Neuronal stem cell (in vitro differentiated cells): ENCODE results near the gene DRGX.
A peak's percentile ranks its signal among the peaks of the same experiment; 100 is the strongest.

ENCODE experiments used
- DNase-seq: peaks from one replicate; pipeline ENCODE4 v3.0.0-alpha.2; 2013; ENCODE audit warnings: low spot score
- H2AFZ ChIP-seq: one replicate; pipeline ENCODE4 v1.6.1; 2013; ENCODE audit warnings: mild to moderate bottlenecking, low read length, inconsistent platforms
- H2AK5ac ChIP-seq: 2 replicates; pipeline ENCODE4 v1.6.1; 2013; ENCODE audit warnings: low read depth, mild to moderate bottlenecking, inconsistent platforms, low read length, moderate library complexity, mixed read lengths
- H2BK120ac ChIP-seq: 2 replicates; pipeline ENCODE4 v1.6.1; 2013; ENCODE audit warnings: low read depth, mild to moderate bottlenecking, inconsistent platforms, low read length, moderate library complexity, mixed read lengths
- H2BK12ac ChIP-seq: one replicate; pipeline ENCODE4 v1.6.1; 2013; ENCODE audit warnings: low read length, inconsistent platforms
- H2BK15ac ChIP-seq: 2 replicates; pipeline ENCODE4 v1.6.1; 2013; ENCODE audit warnings: mild to moderate bottlenecking, low read length, inconsistent platforms, mixed read lengths
- H2BK5ac ChIP-seq: one replicate; pipeline ENCODE4 v1.6.1; 2013; ENCODE audit warnings: inconsistent platforms, mild to moderate bottlenecking, low read length, moderate library complexity
- H3K14ac ChIP-seq: one replicate; pipeline ENCODE4 v1.6.1; 2013; ENCODE audit warnings: low read length, inconsistent platforms
- H3K18ac ChIP-seq: 2 replicates; pipeline ENCODE4 v1.6.1; 2013; ENCODE audit warnings: low read length, inconsistent platforms
- H3K23ac ChIP-seq: 2 replicates; pipeline ENCODE4 v1.6.1; 2013; ENCODE audit warnings: low read depth, mild to moderate bottlenecking, mixed read lengths, low read length, inconsistent platforms; ENCODE audit not compliant: poor library complexity
- H3K27ac ChIP-seq: replicated peaks from 3 replicates; pipeline ENCODE4 v1.5.1; 2013; ENCODE audit warnings: low read length, inconsistent platforms
- H3K27me3 ChIP-seq, 3 experiments: 2 replicates each; pipeline ENCODE4 v1.6.1; 2013; ENCODE audit warnings: low read length in 3 of 3, mild to moderate bottlenecking in 2 of 3, inconsistent platforms in 1 of 3, low read depth in 1 of 3, mixed read lengths in 1 of 3, moderate library complexity in 1 of 3; ENCODE audit not compliant: control insufficient read depth in 3 of 3, insufficient read depth in 3 of 3
- H3K36me3 ChIP-seq, 2 donors: replicated peaks in 1 of 2; 2 replicates each; pipeline ENCODE4 v1.6.1; 2013; ENCODE audit warnings: low read length in 2 of 2; ENCODE audit not compliant: control insufficient read depth in 2 of 2, insufficient read depth in 2 of 2
- H3K4ac ChIP-seq: 2 replicates; pipeline ENCODE4 v1.6.1; 2013; ENCODE audit warnings: inconsistent platforms, mild to moderate bottlenecking, low read length, moderate library complexity
- H3K4me1 ChIP-seq, 2 donors: 1 replicate in 1 of 2; 2 replicates in 1 of 2; pipeline ENCODE4 v1.6.1; 2013; ENCODE audit warnings: low read length in 2 of 2, low read depth in 1 of 2; ENCODE audit not compliant: control insufficient read depth in 2 of 2, insufficient read depth in 1 of 2
- H3K4me2 ChIP-seq: one replicate; pipeline ENCODE4 v1.6.1; 2013; ENCODE audit warnings: mild to moderate bottlenecking, low read length, inconsistent platforms; ENCODE audit not compliant: insufficient read depth, poor library complexity, severe bottlenecking
- H3K4me3 ChIP-seq, 2 donors: 2 replicates each; pipeline ENCODE4 v1.5.1; 2013; ENCODE audit warnings: low read length in 2 of 2, mild to moderate bottlenecking in 2 of 2, inconsistent platforms in 1 of 2, moderate library complexity in 1 of 2
- H3K79me1 ChIP-seq: one replicate; pipeline ENCODE4 v1.6.1; 2013; ENCODE audit warnings: low read depth, mild to moderate bottlenecking, inconsistent platforms, low read length, moderate library complexity
- H3K9ac ChIP-seq: one replicate; pipeline ENCODE4 v1.6.1; 2013; ENCODE audit warnings: mild to moderate bottlenecking, low read depth, low read length, inconsistent platforms; ENCODE audit not compliant: poor library complexity
- H3K9me3 ChIP-seq, 2 donors: replicated peaks in 1 of 2; 2 replicates each; pipeline versions ENCODE3 to v1.6.1; 2013; ENCODE audit warnings: low read length in 2 of 2, mild to moderate bottlenecking in 2 of 2, inconsistent platforms in 1 of 2, low read depth in 1 of 2, mixed read lengths in 1 of 2, moderate library complexity in 1 of 2; ENCODE audit not compliant: control insufficient read depth in 2 of 2, insufficient read depth in 1 of 2
- H4K8ac ChIP-seq: one replicate; pipeline ENCODE4 v1.6.1; 2013; ENCODE audit warnings: low read depth, mild to moderate bottlenecking, inconsistent platforms, low read length, moderate library complexity
- H4K91ac ChIP-seq: one replicate; pipeline ENCODE4 v1.6.1; 2013; ENCODE audit warnings: low read length, low read depth, mild to moderate bottlenecking, inconsistent platforms; ENCODE audit not compliant: poor library complexity
- WGBS, 2 donors: extraction: QIAGEN DNeasy Blood & Tissue Kit; methylation state at CpG; one replicate each; pipeline ENCODE4 v1.1.7; 2013; ENCODE audit warnings: missing lambda C conversion rate in 2 of 2, mixed read lengths in 1 of 2; ENCODE audit not compliant: insufficient read length in 2 of 2, insufficient replicate concordance in 1 of 2; ENCODE audit errors: extremely low coverage in 2 of 2; 5-methylcytosine and 5-hydroxymethylcytosine counted together

DRGX gene

DNA sequence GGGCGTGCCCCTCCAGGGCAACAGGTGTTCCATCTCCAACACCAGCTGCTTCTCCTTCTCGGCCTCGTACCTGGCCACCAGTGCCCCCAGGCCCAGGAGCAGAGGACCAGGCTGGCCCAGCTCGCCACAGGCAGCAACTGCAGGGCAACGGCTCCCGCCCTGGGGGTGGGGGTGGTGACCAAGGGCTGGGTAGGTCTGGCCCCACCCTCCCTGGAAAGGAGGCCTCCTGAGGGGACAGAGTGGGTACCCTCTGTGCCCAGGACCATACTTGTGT lies 22.1 kb upstream of the DRGX start:
- WGBS, 2 donors = no CpG with 5 or more reads among the region's 6 CpGs
- H2BK12ac ChIP-seq = no peak overlapping the region

DNA sequence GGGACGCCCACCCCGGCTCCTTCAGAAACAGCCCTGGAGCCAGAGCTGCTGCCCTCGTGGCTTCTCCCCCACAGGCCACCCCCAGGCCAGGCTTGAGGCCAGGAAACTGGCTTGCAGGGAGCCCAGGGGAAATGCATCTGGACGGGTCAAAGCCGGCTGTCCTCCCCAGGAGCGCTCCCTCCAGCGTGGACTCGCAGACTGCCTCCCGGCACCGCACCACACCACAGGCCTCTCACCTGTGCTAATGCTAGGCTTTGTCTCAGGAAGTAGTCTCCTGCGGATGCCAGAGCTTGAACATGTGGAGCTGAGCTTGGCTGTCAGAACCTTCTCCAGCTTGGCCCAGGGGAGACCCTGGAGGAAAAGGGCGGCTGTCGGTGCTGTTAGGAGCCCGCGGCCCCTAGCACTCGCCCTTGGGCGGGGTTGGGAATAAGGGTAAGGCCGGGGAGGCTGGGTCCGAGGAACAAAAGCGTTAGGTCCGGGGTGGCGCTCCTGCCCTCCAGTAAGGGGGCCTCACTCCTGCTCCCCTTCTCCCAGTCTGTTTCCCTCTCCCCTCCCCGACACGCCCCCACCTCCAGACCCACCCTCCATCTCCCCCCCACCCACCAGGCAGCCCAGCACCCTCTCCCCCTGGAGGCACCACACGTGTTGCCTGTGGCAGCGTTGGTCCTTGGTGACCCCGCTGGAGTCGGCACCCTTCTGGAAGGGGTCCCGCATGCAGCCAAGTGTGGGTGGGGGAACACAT lies 21.6 kb upstream of the DRGX start:
- no peak overlapping the region for H4K91ac ChIP-seq
- no peak for DNase-seq
- H3K4ac ChIP-seq = no peak overlapping the region
- H3K27ac ChIP-seq = no peak overlapping the region
- no peaks in the 10 kb centered on the region for H3K9me3 ChIP-seq
- no peak overlapping the region for H4K8ac ChIP-seq
- H3K9ac ChIP-seq = no peak overlapping the region
- H3K14ac ChIP-seq = peak overlapping the region; percentile 38
- H3K18ac ChIP-seq = no peak overlapping the region
- peak overlapping the region; percentile 43 for H3K23ac ChIP-seq
- H2AFZ ChIP-seq = no peak overlapping the region
- WGBS, 2 donors = no CpG with 5 or more reads among the region's 29 CpGs
- no peak overlapping the region for H3K4me2 ChIP-seq
- H3K4me1 ChIP-seq = no peaks in the 10 kb centered on the region
- H3K4me3 ChIP-seq = no peak overlapping the region
- H2AK5ac ChIP-seq = peak overlapping the region; percentile 81
- H2BK15ac ChIP-seq = no peak overlapping the region
- H2BK120ac ChIP-seq = no peak overlapping the region
- H2BK5ac ChIP-seq = no peak overlapping the region
- H3K27me3 ChIP-seq = peaks cover 0 to 13% (median 0%) of the 10 kb centered on the region in 3 experiments
- H3K79me1 ChIP-seq = no peaks in the 10 kb centered on the region
- no peaks in the 10 kb centered on the region for H3K36me3 ChIP-seq
- H2BK12ac ChIP-seq = no peak overlapping the region

More for the DNA sequence above, 22.1 kb upstream of the DRGX start:
- Histone ChIP-seq H3K4me2 (no peak overlapping the region), H3K14ac (peak overlapping the region; percentile 6), H2BK15ac (no peak overlapping the region), H4K8ac (no peak overlapping the region), H3K4ac (no peak overlapping the region), H4K91ac (no peak overlapping the region), H3K36me3 (no peaks in the 10 kb centered on the region), H3K9me3 (no peaks in the 10 kb centered on the region), H3K4me1 (no peaks in the 10 kb centered on the region), H2AFZ (no peak overlapping the region), H3K18ac (no peak overlapping the region), H3K27ac (no peak overlapping the region), H3K4me3 (no peak overlapping the region), H2AK5ac (no peak overlapping the region), H3K9ac (no peak overlapping the region), H2BK120ac (no peak overlapping the region), H2BK5ac (no peak overlapping the region), H3K27me3 (peaks cover 0 to 8% (median 0%) of the 10 kb centered on the region in 3 experiments), H3K79me1 (no peaks in the 10 kb centered on the region), H3K23ac (peak overlapping the region; percentile 43)
- no peak for DNase-seq

DNA sequence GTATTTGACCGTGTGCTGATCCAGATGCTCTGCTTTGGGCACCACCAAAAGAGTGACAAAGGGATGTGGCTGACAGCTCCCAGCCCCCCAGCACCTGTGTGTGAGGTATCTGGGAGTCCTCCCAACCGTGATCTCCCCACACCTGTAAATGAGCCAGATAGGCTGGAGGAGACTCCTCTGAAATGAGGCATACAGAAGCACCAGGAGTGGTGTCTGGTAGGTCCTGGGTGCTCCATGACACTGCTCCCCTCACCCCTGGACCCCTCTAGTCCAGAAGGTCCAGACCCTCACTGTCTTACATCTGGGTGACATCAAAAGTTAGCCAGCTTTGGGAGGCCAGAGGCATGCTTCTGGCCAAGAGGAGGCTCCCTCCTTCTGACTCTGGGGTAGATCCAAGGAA lies 20.0 kb upstream of the DRGX start:
- H3K79me1 ChIP-seq = no peaks in the 10 kb centered on the region
- no CpG with 5 or more reads among the region's 2 CpGs for WGBS, 2 donors

GRCh38 chr10:49415109-49415508 lies 19.2 kb upstream of the DRGX start:
- no peaks in the 10 kb centered on the region for H3K79me1 ChIP-seq
- H4K8ac ChIP-seq = no peak overlapping the region
- H3K36me3 ChIP-seq = no peaks in the 10 kb centered on the region
- no peaks in the 10 kb centered on the region for H3K9me3 ChIP-seq
- no peak overlapping the region for H3K4me3 ChIP-seq
- WGBS, 2 donors = no CpG with 5 or more reads among the region's 7 CpGs
- H2AFZ ChIP-seq = no peak overlapping the region
- H3K27ac ChIP-seq = no peak overlapping the region
- H2BK5ac ChIP-seq = no peak overlapping the region
- H3K9ac ChIP-seq = no peak overlapping the region
- H2AK5ac ChIP-seq = no peak overlapping the region
- peaks cover 0 to 23% (median 0%) of the 10 kb centered on the region in 3 experiments for H3K27me3 ChIP-seq
- H2BK120ac ChIP-seq = no peak overlapping the region
- H3K4me1 ChIP-seq = no peaks in the 10 kb centered on the region
- H3K4me2 ChIP-seq = no peak overlapping the region
- DNase-seq = no peak
- no peak overlapping the region for H3K23ac ChIP-seq
- no peak overlapping the region for H3K14ac ChIP-seq
- H4K91ac ChIP-seq = no peak overlapping the region
- no peak overlapping the region for H3K4ac ChIP-seq
- H2BK12ac ChIP-seq = no peak overlapping the region
- no peak overlapping the region for H3K18ac ChIP-seq
- no peak overlapping the region for H2BK15ac ChIP-seq

More for the DNA sequence above, 20.0 kb upstream of the DRGX start:
- no peak overlapping the region for H2BK15ac ChIP-seq
- H2BK5ac ChIP-seq = no peak overlapping the region
- H3K4me1 ChIP-seq = no peaks in the 10 kb centered on the region
- no peak overlapping the region for H3K14ac ChIP-seq
- H3K36me3 ChIP-seq = no peaks in the 10 kb centered on the region
- no peak overlapping the region for H3K9ac ChIP-seq
- no peak overlapping the region for H4K8ac ChIP-seq
- H3K4me3 ChIP-seq = no peak overlapping the region
- H3K4me2 ChIP-seq = no peak overlapping the region
- no peak overlapping the region for H3K4ac ChIP-seq
- no peak overlapping the region for H2BK120ac ChIP-seq
- no peaks in the 10 kb centered on the region for H3K9me3 ChIP-seq
- H2AK5ac ChIP-seq = no peak overlapping the region
- no peak overlapping the region for H3K18ac ChIP-seq
- no peak overlapping the region for H4K91ac ChIP-seq
- no peak overlapping the region for H3K23ac ChIP-seq
- no peak for DNase-seq
- H3K27me3 ChIP-seq = peaks cover 0 to 17% (median 0%) of the 10 kb centered on the region in 3 experiments
- H2BK12ac ChIP-seq = no peak overlapping the region
- no peak overlapping the region for H3K27ac ChIP-seq
- no peak overlapping the region for H2AFZ ChIP-seq
